GM18499 (cell line): Measurements from ENCODE around the gene SOX6.

Experiments used
- ATAC-seq: cut with Tn5 transposase; IDR thresholded peaks from one replicate; pipeline ENCODE4 v1.9.1; 2021; ENCODE audit warnings: moderate number of reproducible peaks; ENCODE audit not compliant: insufficient read depth, unreplicated experiment

The SOX6 gene

GRCh38 chr11:16365581-16366228, 9.4 kb upstream of the SOX6 start:
- ATAC-seq, result no peak

- no peak for ATAC-seq
Observed at GRCh38 chr11:16364254-16364653, 7.9 kb upstream of the SOX6 start.

- ATAC-seq, result no peak
Observed at GRCh38 chr11:16363706-16364105, 7.4 kb upstream of the SOX6 start.

GRCh38 chr11:16361108-16361865, 4.9 kb upstream of the SOX6 start:
- no peak for ATAC-seq

GRCh38 chr11:16359369-16359768, 3.0 kb upstream of the SOX6 start:
- ATAC-seq, result no peak

GRCh38 chr11:16358726-16359125, 2.4 kb upstream of the SOX6 start:
- no peak for ATAC-seq

GRCh38 chr11:16357775-16358174, 1.4 kb upstream of the SOX6 start:
- no peak for ATAC-seq

- ATAC-seq, result no peak
Observed at GRCh38 chr11:16356761-16357393, 531 bp upstream of the SOX6 start.

- ATAC-seq, result no peak
Observed at GRCh38 chr11:16352707-16353106, 3.6 kb downstream of the SOX6 start.

GRCh38 chr11:16350125-16350524, 6.2 kb downstream of the SOX6 start:
- ATAC-seq, result no peak

GRCh38 chr11:16347928-16348685, 8.2 kb downstream of the SOX6 start:
- no peak for ATAC-seq

GRCh38 chr11:16346975-16347374, 9.4 kb downstream of the SOX6 start:
- no peak for ATAC-seq

GRCh38 chr11:16341853-16342252, 14.5 kb downstream of the SOX6 start:
- ATAC-seq, result no peak

- no peak for ATAC-seq
Observed at GRCh38 chr11:16338393-16338792, 18.0 kb downstream of the SOX6 start.

GRCh38 chr11:16337421-16338213, 18.7 kb downstream of the SOX6 start:
- ATAC-seq, result no peak

- ATAC-seq, result no peak
Observed at GRCh38 chr11:16336721-16337120, 19.6 kb downstream of the SOX6 start.

- no peak for ATAC-seq
Observed at GRCh38 chr11:16336204-16336603, 20.1 kb downstream of the SOX6 start.

GRCh38 chr11:16335236-16335962, 20.9 kb downstream of the SOX6 start:
- no peak for ATAC-seq

- no peak for ATAC-seq
Observed at GRCh38 chr11:16326679-16327297, 29.6 kb downstream of the SOX6 start.
